Peyer's patch (tissue), 4 donors: Measurements from ENCODE around the gene EFCAB14. TPM values are rescaled to one million over a fixed set of nuclear protein-coding genes. Genes with fewer than 3 reads are reported as not detected.
"Not testable (repeated sequence)": the region's sequence is repeated elsewhere in the genome, so short reads cannot be mapped to it uniquely, and the experiment has no call there.

ENCODE experiments used
- DNase-seq, 3 donors: peaks; one replicate each; pipeline ENCODE4 v3.0.0-alpha.2; 2017 to 2019
- H3K27ac ChIP-seq, 4 donors: fragments of 200-600 bp; sonication (generic); one replicate each; pipeline ENCODE4 v1.5.1; 2016 to 2019
- H3K27me3 ChIP-seq, 2 donors: fragments of 200-600 bp; sonication (generic); one replicate each; pipeline ENCODE4 v1.5.1; 2019
- H3K36me3 ChIP-seq, 3 donors: fragments of 200-600 bp; sonication (generic); one replicate each; pipeline ENCODE4 v1.5.1; 2016 to 2019
- H3K4me1 ChIP-seq, 4 donors: fragments of 200-600 bp; sonication (generic); one replicate each; pipeline ENCODE4 v1.5.1; 2016 to 2019
- H3K4me3 ChIP-seq, 4 donors: fragments of 200-600 bp; sonication (generic); 1 replicate in 3 of 4; 2 replicates in 1 of 4; pipeline ENCODE4 v1.5.1; 2016 to 2019; ENCODE audit warnings: mild to moderate bottlenecking in 1 of 4
- H3K9me3 ChIP-seq, 4 donors: fragments of 200-600 bp; sonication (generic); one replicate each; pipeline ENCODE4 v1.5.1; 2016 to 2019; ENCODE audit warnings: mild to moderate bottlenecking in 1 of 4
- CTCF ChIP-seq, 6 experiments: fragments of 450-650 bp in 4 of 6; fragments of 200-600 bp in 2 of 6; sonication (generic) in 1 of 6; IDR thresholded peaks; one replicate each; pipeline ENCODE4 v1.5.1; 2017 to 2019; ENCODE audit warnings: antibody characterized with exemption in 6 of 6, mild to moderate bottlenecking in 3 of 6, moderate library complexity in 1 of 6
- POLR2A ChIP-seq, 2 donors: fragments of 450-650 bp; IDR thresholded peaks; one replicate each; pipeline ENCODE4 v1.5.1; 2017; ENCODE audit warnings: antibody characterized with exemption in 2 of 2, mild to moderate bottlenecking in 2 of 2, moderate library complexity in 2 of 2
- total RNA-seq, 4 donors: library from RNA; depleted of rRNA; stranded (reverse); fragments of >200 nt; gene quantifications; one replicate each; pipeline ENCODE4 v1.1.0, GENCODE V29; 2016

The EFCAB14 gene
- total RNA-seq, 4 donors from 2014 or later: 86.6 to 153 (median 96.9) TPM

DNA sequence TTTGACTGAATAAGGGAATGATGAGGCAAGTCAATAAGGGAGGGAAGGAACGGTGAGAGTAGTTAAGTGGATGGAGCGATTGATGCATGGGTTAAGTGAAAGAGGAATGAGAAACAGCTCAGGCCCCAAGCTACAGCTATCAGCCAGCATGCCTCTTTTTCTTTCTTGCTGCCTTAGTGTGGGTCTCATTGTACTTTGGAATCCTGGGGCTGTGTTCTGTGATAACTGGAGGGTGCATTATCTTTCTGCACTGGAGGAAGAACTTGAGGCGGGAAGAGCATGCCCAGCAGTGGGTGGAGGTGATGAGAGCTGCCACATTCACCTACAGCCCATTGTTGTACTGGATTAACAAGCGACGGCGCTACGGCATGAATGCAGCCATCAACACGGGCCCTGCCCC, 46.2 kb downstream of the EFCAB14 start:
- no peak overlapping the region for H3K4me3 ChIP-seq
- H3K27ac ChIP-seq: no peak overlapping the region
- no peak for DNase-seq
- no peaks in the 10 kb centered on the region for H3K4me1 ChIP-seq
- no peaks in the 10 kb centered on the region for H3K9me3 ChIP-seq
- no peaks in the 10 kb centered on the region for H3K27me3 ChIP-seq
- TF ChIP-seq CTCF (IDR thresholded peaks at IDR 0.05) (no peak), POLR2A (IDR thresholded peaks at IDR 0.05) (no peak)
- H3K36me3 ChIP-seq: peaks cover 0 to 21% (median 0%) of the 10 kb centered on the region in 3 donors

DNA sequence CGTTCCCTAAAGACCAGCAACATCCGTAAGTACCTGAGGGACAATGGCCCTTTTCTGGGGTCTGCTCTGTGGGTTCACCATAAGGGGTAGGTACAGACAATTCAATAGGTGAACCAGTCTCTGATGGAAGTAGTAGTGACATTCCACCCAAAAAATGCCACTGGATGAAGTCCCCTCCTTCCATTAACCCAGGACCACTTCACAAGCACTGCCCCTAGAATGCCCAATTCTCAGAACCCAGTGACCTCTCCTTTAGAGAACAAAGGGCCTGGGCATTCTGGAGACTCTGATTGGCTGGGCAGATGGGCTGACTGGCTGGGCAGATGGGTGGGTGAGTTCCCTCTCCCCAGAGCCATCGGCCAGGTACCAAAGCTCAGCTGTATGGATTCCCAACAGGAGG, 47.4 kb downstream of the EFCAB14 start, which contains the start of gene TEX38:
TSS of gene TEX38 (plus strand) at position 301 of the 400 bp plus-strand sequence. CDS start at position 382, 81 bp downstream.
- Histone ChIP-seq H3K4me1 (peaks cover 0 to 10% (median 0%) of the 10 kb centered on the region in 4 donors), H3K36me3 (peaks cover 0 to 12% (median 0%) of the 10 kb centered on the region in 3 donors), H3K27ac (no peak within 1 kb of the TSS), H3K27me3 (no peaks in the 10 kb centered on the region), H3K4me3 (no peak within 1 kb of the TSS), H3K9me3 (no peaks in the 10 kb centered on the region)
- no peak for DNase-seq
- TF ChIP-seq POLR2A (IDR thresholded peaks at IDR 0.05) (no peak), CTCF (IDR thresholded peaks at IDR 0.05) (no peak)

DNA sequence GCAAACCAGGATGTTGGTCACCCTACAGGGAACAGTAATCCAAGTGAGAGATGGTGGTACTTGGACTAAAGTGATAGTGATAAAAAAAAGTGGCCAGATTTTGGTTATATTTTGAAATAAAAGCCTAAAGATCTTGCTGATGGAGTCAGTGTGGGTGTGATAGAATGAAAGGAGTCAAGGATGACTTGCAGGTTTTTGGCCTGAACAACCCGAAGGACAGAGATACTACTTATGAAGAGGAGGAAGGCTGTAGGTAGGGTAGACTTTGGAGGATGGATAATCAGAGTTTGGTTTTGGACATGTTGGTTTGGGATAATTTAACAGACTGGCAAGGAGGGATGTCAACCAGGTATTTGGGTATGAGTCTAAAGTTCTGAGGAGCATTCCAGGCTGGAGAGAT, 48.8 kb downstream of the EFCAB14 start:
- H3K4me1 ChIP-seq: peaks cover 0 to 12% (median 0%) of the 10 kb centered on the region in 4 donors
- no peaks in the 10 kb centered on the region for H3K9me3 ChIP-seq
- no peaks in the 10 kb centered on the region for H3K27me3 ChIP-seq
- no peak for TF ChIP-seq POLR2A (IDR thresholded peaks at IDR 0.05)
- TF ChIP-seq CTCF (IDR thresholded peaks at IDR 0.05): no peak
- DNase-seq: no peak
- no peak overlapping the region for H3K4me3 ChIP-seq
- peaks cover 0 to 13% (median 0%) of the 10 kb centered on the region in 3 donors for H3K36me3 ChIP-seq
- no peak overlapping the region for H3K27ac ChIP-seq

DNA sequence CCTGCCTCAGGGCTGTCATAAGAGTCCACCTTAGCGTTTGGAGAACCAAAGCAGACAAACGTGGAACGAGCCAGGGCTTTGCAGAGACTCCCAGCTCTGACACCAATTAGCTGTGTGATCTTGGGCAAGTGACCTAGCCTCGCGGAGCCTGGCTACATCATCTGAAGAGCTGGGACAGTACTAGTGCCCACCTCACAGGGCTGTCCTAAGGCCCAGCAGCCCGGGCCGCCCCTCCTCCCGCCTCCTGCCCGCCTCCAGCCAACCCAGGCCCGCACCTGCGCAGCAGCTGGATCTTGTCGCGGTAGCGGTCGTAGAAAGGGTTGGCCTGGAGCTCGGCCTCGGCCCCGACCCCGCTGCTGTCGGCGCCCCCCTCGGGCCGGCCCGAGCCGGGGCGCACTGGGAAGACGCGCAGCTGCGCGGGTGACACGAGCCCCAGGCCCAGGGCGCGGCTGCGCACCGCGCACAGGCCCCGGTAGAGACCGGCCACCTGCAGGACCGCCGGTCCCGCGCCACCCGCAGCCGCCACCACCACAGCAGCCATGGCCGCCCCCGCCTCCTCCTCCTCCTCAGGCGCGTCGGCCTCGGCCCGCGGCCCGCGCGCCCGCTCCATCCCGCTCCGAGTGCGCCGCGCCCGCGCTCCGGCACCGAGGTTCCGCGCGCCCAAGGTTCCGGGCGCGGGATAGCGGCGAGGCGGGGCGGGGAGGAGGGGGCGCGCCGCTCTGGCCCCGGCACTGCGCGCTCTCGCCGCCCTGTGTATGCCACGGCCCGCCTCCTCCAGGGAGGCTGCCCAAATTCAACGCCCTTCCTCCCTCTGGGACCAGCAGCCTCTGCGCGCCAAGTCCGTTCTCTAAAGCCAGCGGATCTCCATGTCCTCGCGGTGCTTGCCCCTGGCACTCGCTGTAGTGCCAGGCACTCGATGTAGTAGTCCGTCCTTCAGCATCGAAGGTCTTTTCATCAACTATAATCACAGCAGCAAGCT, 50.8 kb downstream of the EFCAB14 start, which contains the start of gene ATPAF1:
TSS of gene ATPAF1 (minus strand) at position 583 of the 979 bp plus-strand sequence. CDS start at position 541, 42 bp downstream.
- Histone ChIP-seq H3K27ac (peak within 1 kb of the TSS; percentile 56 to 77 (median 71)), H3K36me3 (peaks cover 0 to 18% (median 0%) of the 10 kb centered on the region in 3 donors), H3K4me3 (peak within 1 kb of the TSS; percentile 84 to 95 (median 88)), H3K27me3 (no peaks in the 10 kb centered on the region), H3K4me1 (peaks cover 0 to 12% (median 0%) of the 10 kb centered on the region in 4 donors), H3K9me3 (no peaks in the 10 kb centered on the region)
- TF ChIP-seq POLR2A (IDR thresholded peaks at IDR 0.05): peak in 1 of 2 donors; percentile 28
- TF ChIP-seq CTCF (IDR thresholded peaks at IDR 0.05): no peak
- peak; percentile 50 to 77 (median 76) for DNase-seq

DNA sequence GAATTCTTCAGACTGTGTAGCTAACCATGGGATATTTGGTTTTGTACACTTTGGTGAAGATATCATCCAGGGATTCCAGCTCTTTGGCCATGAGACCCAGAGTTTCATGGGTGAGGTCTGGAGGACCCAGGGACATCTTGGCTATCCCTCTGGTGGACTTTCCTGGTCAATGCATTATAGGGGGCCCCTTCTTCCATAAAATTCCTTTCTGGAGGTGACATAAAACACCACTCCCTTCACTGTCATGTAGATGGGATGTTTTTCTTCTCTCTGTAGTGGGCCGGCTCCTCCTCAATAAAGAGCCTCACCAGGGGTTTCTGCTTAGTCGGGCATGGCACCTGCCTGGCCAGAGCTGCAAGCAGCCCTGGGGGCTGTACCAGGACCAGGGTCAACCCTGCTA, 52.9 kb downstream of the EFCAB14 start:
- Histone ChIP-seq H3K4me3 (no peak overlapping the region), H3K27ac (no peak overlapping the region), H3K9me3 (no peaks in the 10 kb centered on the region), H3K36me3 (peaks cover 0 to 18% (median 0%) of the 10 kb centered on the region in 3 donors), H3K4me1 (peaks cover 0 to 12% (median 0%) of the 10 kb centered on the region in 4 donors), H3K27me3 (no peaks in the 10 kb centered on the region)
- no peak for DNase-seq
- TF ChIP-seq POLR2A (IDR thresholded peaks at IDR 0.05): no peak
- no peak for TF ChIP-seq CTCF (IDR thresholded peaks at IDR 0.05)

- not testable (repeated sequence) for H3K9me3 ChIP-seq, H3K27me3 ChIP-seq, H3K4me3 ChIP-seq, H3K27ac ChIP-seq, DNase-seq
- Histone ChIP-seq H3K36me3 (peaks cover 0 to 34% (median 0%) of the 10 kb centered on the region in 3 donors), H3K4me1 (peaks cover 0 to 12% (median 0%) of the 10 kb centered on the region in 4 donors)
These were observed 56.0 kb downstream of the EFCAB14 start for GRCh38 chr1:46662919-46663318.

DNA sequence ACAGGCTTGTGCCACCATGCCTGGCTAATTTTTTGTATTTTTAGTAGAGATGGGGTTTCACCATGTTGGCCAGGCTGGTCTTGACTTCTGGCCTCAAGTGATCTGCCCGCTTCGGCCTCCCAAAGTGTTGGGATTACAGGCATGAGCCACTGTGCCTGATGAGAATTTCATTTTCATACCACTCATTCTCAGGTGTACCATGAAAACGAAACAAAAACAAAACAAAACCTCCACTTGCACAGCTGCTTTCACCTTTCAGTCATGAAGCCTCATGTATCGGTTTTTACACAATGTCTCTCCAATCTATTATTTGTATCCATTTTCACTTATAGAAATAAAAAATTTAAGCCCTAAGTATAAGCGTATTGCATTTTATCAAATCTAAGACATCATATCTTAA, 58.8 kb downstream of the EFCAB14 start:
- H3K27me3 ChIP-seq, H3K4me1 ChIP-seq, H3K9me3 ChIP-seq, H3K4me3 ChIP-seq, H3K27ac ChIP-seq, DNase-seq: not testable (repeated sequence)
- peaks cover 0 to 57% (median 0%) of the 10 kb centered on the region in 3 donors for H3K36me3 ChIP-seq
